Measurements from ENCODE around the gene PARVA. TPM values are rescaled to one million over a fixed set of nuclear protein-coding genes. Genes with fewer than 3 reads are reported as not detected.

The PARVA gene
- total and polyA plus RNA-seq, 9 of the 15 experiments (the other 6 are each of a cell fraction or from before 2014, with no cell fraction given): 0.11 TPM; not detected in 8

DNA sequence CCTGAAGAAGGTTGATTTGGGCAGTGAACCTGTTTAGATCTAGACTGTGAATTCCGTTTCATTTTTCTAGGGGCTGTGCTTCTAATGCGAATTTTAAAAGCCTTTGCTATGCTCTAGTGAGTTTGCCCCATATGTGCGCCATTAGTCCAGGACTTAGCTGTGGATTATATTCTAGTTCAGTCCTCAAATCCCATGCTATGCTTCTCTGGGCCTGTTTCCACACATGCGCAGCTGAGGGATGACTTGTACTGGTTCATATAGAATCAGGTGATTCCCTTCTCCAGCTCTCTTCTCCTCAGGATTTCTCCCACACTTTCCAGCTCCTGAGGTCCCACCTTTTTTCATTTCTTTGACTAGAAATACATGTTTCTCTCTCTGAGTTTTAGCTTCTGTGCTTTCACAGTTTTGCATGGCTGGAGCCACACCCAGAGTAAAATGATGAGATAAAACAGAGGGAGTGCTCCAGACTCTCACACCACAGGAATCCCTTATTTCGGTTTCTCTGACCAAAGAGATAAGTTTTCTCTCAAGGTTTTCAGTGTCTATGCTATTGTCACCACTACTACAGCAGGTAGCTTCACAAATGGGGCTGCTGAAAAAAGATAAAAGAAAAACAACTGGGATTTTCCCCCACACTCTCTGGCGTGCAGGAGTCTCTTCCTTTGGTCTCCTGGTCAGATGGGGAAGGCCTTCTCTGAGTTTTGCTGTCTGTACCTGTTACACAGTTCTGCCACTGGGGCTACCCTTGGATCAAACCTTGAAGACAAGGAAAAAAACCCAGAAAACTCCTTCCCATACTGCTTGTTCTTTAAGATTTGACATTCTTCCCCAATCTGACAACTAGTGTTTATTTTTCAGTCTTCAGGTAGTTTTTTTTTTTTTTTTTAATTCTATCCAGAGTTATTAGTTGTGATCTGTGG, 200.6 kb downstream of the PARVA start (continued):
- no peak for TF ChIP-seq NONO (IDR thresholded peaks at IDR 0.05; ENCODE audit: low read depth in 2 of 2, low read length in 1 of 2)
- peak in 1 of 2 experiments; percentile 11; a peak in 1 of 4 replicates for TF ChIP-seq MAZ (CRISPR knock-in tag; conservative IDR thresholded peaks at IDR 0.05 in 1 of 2, IDR thresholded peaks at IDR 0.05 in 1 of 2)
- TF ChIP-seq, protein P1, sequence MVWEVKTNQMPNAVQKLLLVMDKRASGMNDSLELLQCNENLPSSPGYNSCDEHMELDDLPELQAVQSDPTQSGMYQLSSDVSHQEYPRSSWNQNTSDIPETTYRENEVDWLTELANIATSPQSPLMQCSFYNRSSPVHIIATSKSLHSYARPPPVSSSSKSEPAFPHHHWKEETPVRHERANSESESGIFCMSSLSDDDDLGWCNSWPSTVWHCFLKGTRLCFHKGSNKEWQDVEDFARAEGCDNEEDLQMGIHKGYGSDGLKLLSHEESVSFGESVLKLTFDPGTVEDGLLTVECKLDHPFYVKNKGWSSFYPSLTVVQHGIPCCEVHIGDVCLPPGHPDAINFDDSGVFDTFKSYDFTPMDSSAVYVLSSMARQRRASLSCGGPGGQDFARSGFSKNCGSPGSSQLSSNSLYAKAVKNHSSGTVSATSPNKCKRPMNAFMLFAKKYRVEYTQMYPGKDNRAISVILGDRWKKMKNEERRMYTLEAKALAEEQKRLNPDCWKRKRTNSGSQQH (CRISPR knock-in tag; IDR thresholded peaks at IDR 0.05): no peak
- TF ChIP-seq GTF2E2 (tag; IDR thresholded peaks at IDR 0.05): no peak
- TF ChIP-seq MTA1 (IDR thresholded peaks at IDR 0.05; ENCODE audit: borderline replicate concordance): peak; percentile 37; the same call in 1 of the 2 replicates
- TF ChIP-seq SMAD4 (CRISPR knock-in tag; conservative IDR thresholded peaks at IDR 0.05): peak; percentile 65

GRCh38 chr11:12581416-12581815, 204.0 kb downstream of the PARVA start:
- WGBS (ENCODE audit: insufficient coverage, low coverage, missing lambda C conversion rate): 42% methylated on average over 3 of the region's 3 CpGs
- no peaks in the 10 kb centered on the region for H3K27me3 ChIP-seq (ENCODE audit: control insufficient read depth in 2 of 2, insufficient read depth in 2 of 2, low read length in 2 of 2)
- no peaks in the 10 kb centered on the region for H4K20me1 ChIP-seq (replicated peaks; ENCODE audit: control insufficient read depth, insufficient read depth, low read length)
- ATAC-seq (no peak), DNase-seq (ENCODE audit: extremely low read depth in 1 of 4, low spot score in 3 of 4) (no peak), FAIRE-seq (no peak)
- no peak overlapping the region for H3K9ac ChIP-seq (ENCODE audit: insufficient read depth in 1 of 2, low read depth in 2 of 2, low read length in 2 of 2)
- H3K4me3 ChIP-seq: no peak overlapping the region
- no peaks in the 10 kb centered on the region for H3K36me3 ChIP-seq (ENCODE audit: control insufficient read depth, insufficient read depth, low read length)
- in situ Hi-C loops (cut with MboI) (no loop called here), intact Hi-C loops (cut with micrococcal nuclease) (loop anchor here (5.0 kb wide), 1 partner anchor 306 kb away; no protein-coding TSS in a partner anchor)
- POLR2A ChIA-PET: interaction anchor here (0.7 kb wide), 1 partner anchor 13 kb away, joined by 3 read pairs; no protein-coding TSS in a partner anchor
- H3K27ac ChIP-seq (ENCODE audit: extremely low read depth, low read depth, low read length): no peak overlapping the region
- no peaks in the 10 kb centered on the region for H3K9me3 ChIP-seq (replicated peaks; ENCODE audit: control insufficient read depth, insufficient read depth, low read depth, low read length)
- H3K9me1 ChIP-seq (ENCODE audit: control insufficient read depth, insufficient read depth, low read length): no peaks in the 10 kb centered on the region
- BruUV-seq (replicated peaks): no TSS peak
- no peak overlapping the region for H2AFZ ChIP-seq (ENCODE audit: low read depth, low read length)
- no peaks in the 10 kb centered on the region for H3K79me2 ChIP-seq (ENCODE audit: control insufficient read depth, insufficient read depth, low read length)
- H3K4me1 ChIP-seq (replicated peaks in 1 of 2; ENCODE audit: control insufficient read depth in 2 of 2, insufficient read depth in 2 of 2, low read length in 2 of 2): peaks cover 11 to 22% of the 10 kb centered on the region in 2 experiments; a peak in 4 of 5 replicates
- CTCF ChIA-PET (ENCODE audit: low intra/inter-chr PET ratio): no interaction called here
- no peak overlapping the region for H3K4me2 ChIP-seq (ENCODE audit: insufficient read depth, low read length)
- TF ChIP-seq IRF2 (CRISPR knock-in tag; IDR thresholded peaks at IDR 0.05): no peak
- TF ChIP-seq, protein P2, sequence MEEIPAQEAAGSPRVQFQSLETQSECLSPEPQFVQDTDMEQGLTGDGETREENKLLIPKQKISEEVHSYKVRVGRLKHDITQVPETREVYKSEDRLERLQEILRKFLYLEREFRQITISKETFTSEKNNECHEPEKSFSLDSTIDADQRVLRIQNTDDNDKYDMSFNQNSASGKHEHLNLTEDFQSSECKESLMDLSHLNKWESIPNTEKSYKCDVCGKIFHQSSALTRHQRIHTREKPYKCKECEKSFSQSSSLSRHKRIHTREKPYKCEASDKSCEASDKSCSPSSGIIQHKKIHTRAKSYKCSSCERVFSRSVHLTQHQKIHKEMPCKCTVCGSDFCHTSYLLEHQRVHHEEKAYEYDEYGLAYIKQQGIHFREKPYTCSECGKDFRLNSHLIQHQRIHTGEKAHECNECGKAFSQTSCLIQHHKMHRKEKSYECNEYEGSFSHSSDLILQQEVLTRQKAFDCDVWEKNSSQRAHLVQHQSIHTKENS (CRISPR knock-in tag; IDR thresholded peaks at IDR 0.05): no peak
- TF ChIP-seq DDX20 (tag; IDR thresholded peaks at IDR 0.05; ENCODE audit: low read depth): no peak
- no peak for TF ChIP-seq MEF2A (IDR thresholded peaks at IDR 0.05; ENCODE audit: control insufficient read depth, low read depth, low read length)
- TF ChIP-seq JUN (IDR thresholded peaks at IDR 0.05; ENCODE audit: borderline replicate concordance, low read depth, low read length): no peak
- TF ChIP-seq JUN (CRISPR knock-in tag; IDR thresholded peaks at IDR 0.05; ENCODE audit: borderline replicate concordance): no peak
- TF ChIP-seq LCOR (CRISPR knock-in tag; IDR thresholded peaks at IDR 0.05): no peak
- no peak for TF ChIP-seq FOXJ2 (tag; IDR thresholded peaks at IDR 0.05)

Data from K562 (cell line).